ENCODE results near the gene CNDP1. TPM values are rescaled to one million over a fixed set of nuclear protein-coding genes. Genes with fewer than 3 reads are reported as not detected.

The CNDP1 gene
- total RNA-seq, 1 donor from 2014 or later = not detected

- Histone ChIP-seq H3K27me3 (ENCODE audit: insufficient read depth, low read length) (no peaks in the 10 kb centered on the region), H3K9me3 (ENCODE audit: insufficient read depth, low read depth, low read length) (no peaks in the 10 kb centered on the region), H3K4me3 (ENCODE audit: insufficient read depth, low read depth, low read length) (no peak overlapping the region), H3K27ac (ENCODE audit: low read depth, low read length) (no peak overlapping the region), H4K20me1 (ENCODE audit: insufficient read depth, low read length) (peaks cover 10% of the 10 kb centered on the region), H3K4me2 (ENCODE audit: low read length) (peak overlapping the region; percentile 19), H3K9ac (ENCODE audit: low read length) (no peak overlapping the region), H3K4me1 (ENCODE audit: insufficient read depth, low read length) (peaks cover 5% of the 10 kb centered on the region), H2AFZ (ENCODE audit: low read depth, low read length) (no peak overlapping the region), H3K36me3 (ENCODE audit: insufficient read depth, low read length) (peaks cover 9% of the 10 kb centered on the region), H3K79me2 (ENCODE audit: insufficient read depth, low read length) (peaks cover 6% of the 10 kb centered on the region)
- Mint-ChIP-seq H3K27ac (ENCODE audit: unreplicated experiment) (no peak overlapping the region), H3K4me1 (ENCODE audit: low read depth, unreplicated experiment) (peaks cover 15% of the 10 kb centered on the region), H3K9me3 (ENCODE audit: unreplicated experiment) (no peaks in the 10 kb centered on the region), H3K27me3 (ENCODE audit: low read depth, unreplicated experiment) (no peaks in the 10 kb centered on the region), H3K4me3 (ENCODE audit: unreplicated experiment) (no peak overlapping the region), H3K36me3 (ENCODE audit: low read depth, unreplicated experiment) (peaks cover 12% of the 10 kb centered on the region)
- DNase-seq (ENCODE audit: low read depth) (peak; percentile 19), FAIRE-seq (no peak)
- TF ChIP-seq EZH2 (IDR thresholded peaks at IDR 0.05; ENCODE audit: insufficient read depth, low read length) = no peak
- no peak for TF ChIP-seq CTCF (IDR thresholded peaks at IDR 0.05; ENCODE audit: insufficient read depth, low read depth, low read length)
These were observed 99.5 kb downstream of the CNDP1 start for GRCh38 chr18:74633652-74634352.

- Histone ChIP-seq H3K27ac (ENCODE audit: low read depth, low read length) (no peak overlapping the region), H3K4me2 (ENCODE audit: low read length) (no peak overlapping the region), H3K9ac (ENCODE audit: low read length) (no peak overlapping the region), H3K4me1 (ENCODE audit: insufficient read depth, low read length) (peaks cover 5% of the 10 kb centered on the region), H3K36me3 (ENCODE audit: insufficient read depth, low read length) (peaks cover 9% of the 10 kb centered on the region), H3K4me3 (ENCODE audit: insufficient read depth, low read depth, low read length) (no peak overlapping the region), H4K20me1 (ENCODE audit: insufficient read depth, low read length) (peaks cover 8% of the 10 kb centered on the region), H2AFZ (ENCODE audit: low read depth, low read length) (no peak overlapping the region), H3K27me3 (ENCODE audit: insufficient read depth, low read length) (no peaks in the 10 kb centered on the region), H3K9me3 (ENCODE audit: insufficient read depth, low read depth, low read length) (no peaks in the 10 kb centered on the region), H3K79me2 (ENCODE audit: insufficient read depth, low read length) (no peaks in the 10 kb centered on the region)
- peaks cover 15% of the 10 kb centered on the region for H3K4me1 Mint-ChIP-seq (ENCODE audit: low read depth, unreplicated experiment)
- peaks cover 12% of the 10 kb centered on the region for H3K36me3 Mint-ChIP-seq (ENCODE audit: low read depth, unreplicated experiment)
- H3K4me3 Mint-ChIP-seq (ENCODE audit: unreplicated experiment) = no peak overlapping the region
- H3K27ac Mint-ChIP-seq (ENCODE audit: unreplicated experiment) = no peak overlapping the region
- no peaks in the 10 kb centered on the region for H3K27me3 Mint-ChIP-seq (ENCODE audit: low read depth, unreplicated experiment)
- no peak for FAIRE-seq
- H3K9me3 Mint-ChIP-seq (ENCODE audit: unreplicated experiment) = no peaks in the 10 kb centered on the region
- TF ChIP-seq EZH2 (IDR thresholded peaks at IDR 0.05; ENCODE audit: insufficient read depth, low read length) (no peak), CTCF (IDR thresholded peaks at IDR 0.05; ENCODE audit: insufficient read depth, low read depth, low read length) (no peak)
- no peak for DNase-seq (ENCODE audit: low read depth)
These were observed 101.1 kb downstream of the CNDP1 start for GRCh38 chr18:74635224-74635975.

Other genes starting within 250 kb of the CNDP1 start
- gene CYB5A, start 242.5 kb upstream of the CNDP1 start, total RNA-seq = 39.5 and 45.7 TPM in 2 replicates
- not detected in 2 replicates for gene C18orf63, start 218.7 kb upstream of the CNDP1 start, total RNA-seq
- not detected in 2 replicates for gene DIPK1C, start 77.2 kb upstream of the CNDP1 start, total RNA-seq
- 120 and 149 TPM in 2 replicates for gene CNDP2, start 38.1 kb upstream of the CNDP1 start, total RNA-seq
- 11.7 and 13.8 TPM in 2 replicates for gene ZNF407, start 63.4 kb downstream of the CNDP1 start, total RNA-seq